ENCODE data around the gene RETREG3. TPM values are rescaled to one million over a fixed set of nuclear protein-coding genes. Genes with fewer than 3 reads are reported as not detected.

RETREG3 gene
- total RNA-seq, 1 donor from 2014 or later = 48.7 TPM

DNA sequence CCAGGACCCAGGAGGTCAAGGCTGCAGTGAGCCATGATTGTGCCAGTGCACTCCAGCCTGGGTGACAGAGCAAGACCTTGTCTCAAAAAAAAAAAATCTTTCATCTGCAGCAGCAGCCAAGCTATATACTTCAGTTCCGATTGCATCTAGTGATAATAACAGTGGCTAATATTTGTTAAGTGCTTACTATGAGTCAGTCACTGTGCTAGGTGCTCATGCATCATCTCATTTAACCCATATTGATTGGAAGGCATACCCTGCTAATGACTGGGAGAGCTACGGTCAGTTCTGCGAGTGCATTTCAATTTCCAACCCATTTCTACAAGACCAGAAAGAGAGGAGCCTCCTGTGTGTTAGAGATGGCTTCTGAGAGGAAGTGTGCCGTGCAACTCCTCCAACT is 42.2 kb upstream of the RETREG3 start:
- peaks cover 2% of the 10 kb centered on the region for H3K27me3 Mint-ChIP-seq (ENCODE audit: low read depth)
- H3K4me3 Mint-ChIP-seq = no peak overlapping the region
- H3K9me3 Mint-ChIP-seq = no peaks in the 10 kb centered on the region
- TF ChIP-seq, protein P1, sequence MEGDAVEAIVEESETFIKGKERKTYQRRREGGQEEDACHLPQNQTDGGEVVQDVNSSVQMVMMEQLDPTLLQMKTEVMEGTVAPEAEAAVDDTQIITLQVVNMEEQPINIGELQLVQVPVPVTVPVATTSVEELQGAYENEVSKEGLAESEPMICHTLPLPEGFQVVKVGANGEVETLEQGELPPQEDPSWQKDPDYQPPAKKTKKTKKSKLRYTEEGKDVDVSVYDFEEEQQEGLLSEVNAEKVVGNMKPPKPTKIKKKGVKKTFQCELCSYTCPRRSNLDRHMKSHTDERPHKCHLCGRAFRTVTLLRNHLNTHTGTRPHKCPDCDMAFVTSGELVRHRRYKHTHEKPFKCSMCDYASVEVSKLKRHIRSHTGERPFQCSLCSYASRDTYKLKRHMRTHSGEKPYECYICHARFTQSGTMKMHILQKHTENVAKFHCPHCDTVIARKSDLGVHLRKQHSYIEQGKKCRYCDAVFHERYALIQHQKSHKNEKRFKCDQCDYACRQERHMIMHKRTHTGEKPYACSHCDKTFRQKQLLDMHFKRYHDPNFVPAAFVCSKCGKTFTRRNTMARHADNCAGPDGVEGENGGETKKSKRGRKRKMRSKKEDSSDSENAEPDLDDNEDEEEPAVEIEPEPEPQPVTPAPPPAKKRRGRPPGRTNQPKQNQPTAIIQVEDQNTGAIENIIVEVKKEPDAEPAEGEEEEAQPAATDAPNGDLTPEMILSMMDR (conservative IDR thresholded peaks at IDR 0.05) = no peak
- DNase-seq (ENCODE audit: low read depth, low spot score) = no peak
- no peak overlapping the region for H3K27ac Mint-ChIP-seq (ENCODE audit: unreplicated experiment)
- peaks cover 6% of the 10 kb centered on the region for H3K4me1 Mint-ChIP-seq
- H3K36me3 Mint-ChIP-seq (ENCODE audit: low read depth) = no peaks in the 10 kb centered on the region

DNA sequence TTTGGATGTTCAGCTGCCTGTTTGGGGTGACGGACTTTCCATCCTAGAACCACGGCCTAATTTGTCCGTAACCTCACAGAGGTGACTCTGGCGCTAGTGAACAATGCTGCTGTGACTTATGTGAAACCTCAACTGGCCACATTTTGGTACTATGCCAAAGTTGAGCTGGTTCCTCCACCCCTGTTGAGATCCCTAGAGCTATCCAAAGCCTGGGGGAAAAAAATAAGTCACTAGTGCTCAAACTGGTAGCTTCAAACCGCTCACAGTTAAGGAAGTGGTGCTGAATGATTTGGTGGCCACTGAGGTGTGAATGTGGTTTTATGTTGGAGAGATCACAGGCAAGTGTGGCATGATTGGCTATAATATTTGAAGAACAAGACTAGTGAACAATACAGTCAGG is 38.6 kb upstream of the RETREG3 start:
- Mint-ChIP-seq H3K36me3 (ENCODE audit: low read depth) (no peaks in the 10 kb centered on the region), H3K4me3 (no peak overlapping the region), H3K4me1 (peaks cover under 1% of the 10 kb centered on the region), H3K9me3 (no peaks in the 10 kb centered on the region), H3K27me3 (ENCODE audit: low read depth) (peaks cover 2% of the 10 kb centered on the region), H3K27ac (ENCODE audit: unreplicated experiment) (no peak overlapping the region)
- DNase-seq (ENCODE audit: low read depth, low spot score) = no peak
- TF ChIP-seq, protein P1 (conservative IDR thresholded peaks at IDR 0.05) = no peak

DNA sequence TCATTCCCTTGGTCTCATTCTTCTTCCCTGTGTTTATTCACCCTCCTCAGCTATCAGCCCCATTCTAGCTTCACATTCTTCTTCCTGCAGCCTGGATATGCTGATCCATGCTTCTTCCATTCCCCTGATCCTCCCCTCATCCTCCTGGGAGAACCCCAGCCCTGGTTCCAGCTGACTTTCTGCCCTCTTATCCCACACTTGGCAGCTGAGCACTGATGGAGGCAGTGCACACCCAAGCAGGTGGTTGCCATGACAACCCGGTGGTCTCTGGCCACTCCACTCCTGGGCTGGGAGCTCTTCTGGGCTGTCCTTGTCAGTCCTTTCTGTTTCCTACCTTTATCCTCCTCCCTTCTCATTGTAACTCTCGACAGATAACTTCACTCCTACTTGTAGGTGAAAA is 33.2 kb upstream of the RETREG3 start:
- no peaks in the 10 kb centered on the region for H3K36me3 Mint-ChIP-seq (ENCODE audit: low read depth)
- peaks cover 7% of the 10 kb centered on the region for H3K4me1 Mint-ChIP-seq
- H3K27me3 Mint-ChIP-seq (ENCODE audit: low read depth) = peaks cover 9% of the 10 kb centered on the region
- H3K9me3 Mint-ChIP-seq = no peaks in the 10 kb centered on the region
- H3K4me3 Mint-ChIP-seq = no peak overlapping the region
- no peak overlapping the region for H3K27ac Mint-ChIP-seq (ENCODE audit: unreplicated experiment)
- DNase-seq (ENCODE audit: low read depth, low spot score) = no peak
- TF ChIP-seq, protein P1 (conservative IDR thresholded peaks at IDR 0.05) = no peak

DNA sequence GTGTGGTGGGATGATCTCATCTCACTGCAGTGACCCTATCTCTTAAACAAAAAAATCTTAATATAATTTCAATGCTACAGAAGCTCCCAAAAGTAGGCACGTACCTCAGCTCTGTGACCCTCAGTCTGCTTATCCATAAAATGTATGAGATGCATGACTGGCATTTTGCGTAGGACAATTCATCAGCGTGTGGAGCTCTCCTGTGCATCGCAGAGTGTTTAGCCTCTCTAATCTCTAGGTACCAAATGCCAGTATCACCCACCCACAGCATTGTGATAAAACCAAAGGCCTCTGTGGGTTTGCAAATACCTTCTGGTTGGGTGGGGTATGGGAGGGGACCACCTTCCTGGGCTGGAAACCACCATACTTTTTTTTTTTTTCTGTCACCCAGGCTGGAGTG is 30.9 kb upstream of the RETREG3 start:
- H3K9me3 Mint-ChIP-seq = no peaks in the 10 kb centered on the region
- TF ChIP-seq, protein P1 (conservative IDR thresholded peaks at IDR 0.05) = no peak
- H3K4me1 Mint-ChIP-seq = peaks cover 7% of the 10 kb centered on the region
- DNase-seq (ENCODE audit: low read depth, low spot score) = no peak
- peaks cover 9% of the 10 kb centered on the region for H3K27me3 Mint-ChIP-seq (ENCODE audit: low read depth)
- no peak overlapping the region for H3K27ac Mint-ChIP-seq (ENCODE audit: unreplicated experiment)
- no peaks in the 10 kb centered on the region for H3K36me3 Mint-ChIP-seq (ENCODE audit: low read depth)
- H3K4me3 Mint-ChIP-seq = no peak overlapping the region

DNA sequence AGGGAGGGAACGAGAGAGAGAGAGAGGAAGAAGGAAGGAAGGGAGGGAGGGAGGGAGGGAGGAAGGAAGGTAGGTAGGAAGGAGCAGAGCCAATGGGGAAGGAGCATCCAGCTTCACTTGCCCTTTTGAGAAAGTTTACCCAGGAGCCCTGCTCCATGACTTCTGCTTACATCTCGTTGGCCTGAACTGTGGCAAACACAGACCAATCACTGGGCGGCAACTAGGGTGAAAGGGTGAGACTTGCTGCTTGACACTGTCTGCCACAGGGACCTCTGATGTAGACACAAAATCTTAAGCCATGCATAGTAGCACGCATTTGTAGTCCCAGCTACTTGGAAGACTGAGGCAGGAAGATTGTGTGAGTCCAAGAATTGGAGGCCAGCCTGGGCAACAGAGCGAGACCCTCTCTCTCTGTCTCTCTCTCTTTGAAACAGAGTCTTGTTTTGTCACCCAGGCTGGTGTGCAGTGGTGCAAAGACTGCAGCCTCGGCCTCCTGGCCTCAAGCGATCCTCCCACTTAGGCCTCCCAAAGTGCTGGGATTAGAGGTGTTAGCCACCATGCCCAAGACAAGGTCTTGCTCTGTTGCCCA is 30.4 kb upstream of the RETREG3 start:
- H3K27ac Mint-ChIP-seq (ENCODE audit: unreplicated experiment) = no peak overlapping the region
- TF ChIP-seq, protein P1 (conservative IDR thresholded peaks at IDR 0.05) = no peak

More for the DNA sequence above, 30.4 kb upstream of the RETREG3 start:
- peaks cover 7% of the 10 kb centered on the region for H3K4me1 Mint-ChIP-seq
- no peak overlapping the region for H3K4me3 Mint-ChIP-seq
- peaks cover 9% of the 10 kb centered on the region for H3K27me3 Mint-ChIP-seq (ENCODE audit: low read depth)
- no peak for DNase-seq (ENCODE audit: low read depth, low spot score)
- no peaks in the 10 kb centered on the region for H3K36me3 Mint-ChIP-seq (ENCODE audit: low read depth)
- no peaks in the 10 kb centered on the region for H3K9me3 Mint-ChIP-seq
